ENCODE measurements around the gene CTIF.

Gene CTIF

GRCh38 chr18:48795696-48796095 lies 256.9 kb downstream of the CTIF start:
- DNase-seq: no peak

DNA sequence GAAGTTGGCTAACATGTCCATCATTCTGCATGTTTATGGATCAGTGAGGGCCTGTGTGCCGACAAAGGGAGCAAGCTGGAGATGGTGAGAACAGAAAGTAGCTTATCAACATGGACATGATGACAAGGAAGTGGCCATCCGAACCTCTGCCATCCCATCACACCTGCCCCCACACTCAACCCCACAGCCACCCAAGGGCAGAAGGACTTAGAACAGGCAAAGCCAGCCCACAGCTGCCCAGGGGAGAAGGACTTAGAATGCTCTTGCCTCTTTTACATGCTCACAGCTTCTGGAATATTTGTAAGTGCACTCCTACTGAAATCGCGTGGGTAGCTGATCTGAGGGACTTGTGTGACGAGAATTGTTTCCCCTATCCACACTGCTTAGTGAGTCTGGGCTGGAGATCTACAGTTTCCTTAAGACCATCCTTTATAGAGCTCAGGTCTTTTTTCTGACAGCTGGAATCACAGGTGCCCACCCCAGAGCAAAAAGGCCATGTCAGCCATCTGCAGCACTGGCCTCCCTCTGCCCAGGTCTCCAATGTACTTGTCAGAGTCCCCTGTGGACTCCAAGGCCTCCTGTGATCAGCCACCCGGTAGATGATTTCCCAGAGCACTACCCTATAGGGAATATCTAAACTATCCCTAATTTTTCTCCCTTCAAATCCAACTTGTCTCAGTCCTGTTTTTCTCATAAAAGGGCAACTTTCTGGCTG lies 257.8 kb downstream of the CTIF start:
- no peak for DNase-seq

GRCh38 chr18:48797841-48798255 lies 259.0 kb downstream of the CTIF start:
- peak; percentile 49 for DNase-seq

- DNase-seq: peak; percentile 25
Observed at GRCh38 chr18:48798334-48799245, 259.8 kb downstream of the CTIF start.

DNA sequence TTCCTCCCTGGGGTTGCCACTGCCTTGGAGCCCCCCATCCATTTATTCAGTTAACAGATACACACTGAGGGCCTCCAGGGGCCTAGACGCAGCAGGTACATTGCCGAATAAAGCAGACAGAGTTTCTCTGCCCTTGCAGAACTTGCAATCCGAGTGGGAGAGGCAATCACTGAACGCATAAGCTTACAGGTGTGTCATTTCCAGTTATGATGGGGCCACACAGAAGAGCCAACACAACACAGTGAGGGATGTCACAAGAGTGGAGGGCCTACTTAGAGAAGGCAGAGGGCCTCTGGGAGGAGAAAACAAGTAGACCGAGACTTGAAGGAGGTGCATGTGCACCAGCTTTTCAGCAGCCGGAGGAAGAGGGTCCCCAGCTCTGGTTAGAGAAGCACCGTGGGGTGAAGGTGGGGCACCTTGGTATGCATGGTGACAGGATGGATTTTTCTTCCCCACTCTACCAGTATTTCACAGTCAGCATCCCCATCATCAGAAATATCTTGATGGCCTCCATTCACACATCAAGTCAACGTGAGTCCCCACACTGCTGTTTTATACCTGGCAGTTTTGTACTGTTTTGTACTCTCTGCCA lies 261.0 kb downstream of the CTIF start:
- no peak for DNase-seq

- no peak for DNase-seq
Observed at GRCh38 chr18:48800466-48800865, 261.6 kb downstream of the CTIF start.

DNA sequence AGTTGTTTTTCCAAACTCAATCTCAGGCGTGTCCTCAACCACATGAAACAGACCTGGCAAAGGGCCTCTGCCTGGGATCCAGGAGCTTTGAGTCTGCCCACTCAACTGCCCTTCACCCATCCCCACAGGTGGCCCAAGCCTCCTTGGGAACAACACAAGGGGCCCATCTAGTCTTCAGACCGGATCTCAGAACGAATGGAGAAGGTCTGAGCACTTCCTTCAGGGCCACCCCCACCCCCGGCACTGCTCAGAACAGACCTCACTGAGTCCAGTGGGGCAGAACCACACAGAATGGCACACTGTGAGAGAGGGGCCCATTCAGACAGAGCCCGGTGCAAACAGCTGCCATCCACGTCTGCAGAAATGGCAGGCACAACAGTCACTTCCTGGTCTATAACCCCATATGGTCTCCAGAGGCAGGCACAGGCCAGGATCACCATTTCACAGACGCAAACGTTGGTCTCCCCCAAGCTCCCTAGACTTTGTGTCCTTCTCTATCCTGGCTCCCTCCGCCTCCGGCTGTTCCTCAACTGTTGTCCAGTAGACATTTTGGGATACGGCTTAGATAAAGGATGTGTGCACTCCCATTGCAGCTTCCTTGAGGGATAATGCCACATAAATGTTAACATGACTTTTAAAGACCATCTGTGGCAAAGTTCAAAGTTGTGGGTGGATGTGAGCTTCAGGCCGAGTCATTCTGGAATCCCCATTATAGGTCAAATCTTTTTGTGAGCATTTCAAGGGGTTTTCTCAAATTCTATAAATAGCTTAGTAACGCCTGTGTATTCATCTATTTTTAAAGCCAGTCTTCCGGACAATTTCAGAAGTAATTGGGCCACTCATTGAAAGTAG lies 262.3 kb downstream of the CTIF start:
- DNase-seq: no peak

GRCh38 chr18:48801728-48802542 lies 263.1 kb downstream of the CTIF start:
- no peak for DNase-seq

DNA sequence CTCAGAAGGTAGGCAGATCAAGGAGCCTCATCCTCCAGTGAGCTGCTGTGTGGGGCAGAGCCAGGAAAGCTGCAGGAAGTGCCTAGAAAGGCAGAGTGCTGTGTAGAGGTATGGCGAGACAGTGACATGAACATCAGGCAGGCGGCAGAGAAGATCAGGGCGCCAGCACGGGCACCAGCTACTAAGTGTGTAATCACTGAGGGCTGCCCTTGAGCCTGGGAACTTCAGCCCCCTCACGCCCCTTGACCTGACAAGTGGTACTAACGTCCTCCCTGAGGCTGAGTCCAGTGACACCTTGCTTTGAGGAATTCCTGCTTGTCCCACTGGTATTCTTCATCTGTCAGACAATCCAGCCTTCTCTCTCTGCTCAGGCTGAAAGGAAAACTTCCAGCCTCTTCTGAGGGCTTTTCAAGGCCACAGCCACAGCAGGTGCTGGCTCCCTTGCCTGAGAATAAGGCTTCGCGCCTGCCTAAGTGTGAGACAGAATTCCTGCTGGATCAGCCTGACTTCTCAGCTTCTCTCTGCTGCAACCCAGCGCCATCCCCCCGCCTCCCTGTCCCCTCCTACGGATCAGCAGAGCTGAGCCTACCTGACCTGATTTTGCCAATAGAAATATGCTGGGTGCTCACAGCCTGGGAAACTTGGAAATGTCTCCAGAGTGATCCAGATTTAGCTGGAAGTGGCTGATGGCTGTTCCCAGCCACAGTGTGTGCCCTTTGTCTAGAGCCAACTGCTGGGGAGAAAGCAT lies 263.9 kb downstream of the CTIF start:
- DNase-seq: no peak

DNA sequence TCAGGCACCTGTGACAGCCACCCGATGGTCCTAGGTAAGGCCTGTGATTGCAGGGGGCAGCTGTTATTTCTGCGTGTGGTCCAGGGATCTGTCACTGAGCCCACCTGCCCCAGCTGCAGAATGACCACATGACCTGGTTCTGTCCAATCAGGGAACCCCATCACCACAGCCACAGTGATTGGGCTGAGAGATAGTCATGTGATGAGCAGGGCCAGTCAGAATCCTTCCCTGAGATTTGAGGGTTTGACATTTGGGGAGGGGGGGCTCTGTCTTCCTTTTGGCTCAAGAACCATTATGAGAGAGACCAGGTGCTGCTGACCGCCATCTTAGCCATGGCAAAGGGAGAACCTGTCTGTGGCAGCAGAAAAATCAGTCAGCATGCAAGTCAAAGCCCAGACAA lies 264.7 kb downstream of the CTIF start:
- no peak for DNase-seq

DNA sequence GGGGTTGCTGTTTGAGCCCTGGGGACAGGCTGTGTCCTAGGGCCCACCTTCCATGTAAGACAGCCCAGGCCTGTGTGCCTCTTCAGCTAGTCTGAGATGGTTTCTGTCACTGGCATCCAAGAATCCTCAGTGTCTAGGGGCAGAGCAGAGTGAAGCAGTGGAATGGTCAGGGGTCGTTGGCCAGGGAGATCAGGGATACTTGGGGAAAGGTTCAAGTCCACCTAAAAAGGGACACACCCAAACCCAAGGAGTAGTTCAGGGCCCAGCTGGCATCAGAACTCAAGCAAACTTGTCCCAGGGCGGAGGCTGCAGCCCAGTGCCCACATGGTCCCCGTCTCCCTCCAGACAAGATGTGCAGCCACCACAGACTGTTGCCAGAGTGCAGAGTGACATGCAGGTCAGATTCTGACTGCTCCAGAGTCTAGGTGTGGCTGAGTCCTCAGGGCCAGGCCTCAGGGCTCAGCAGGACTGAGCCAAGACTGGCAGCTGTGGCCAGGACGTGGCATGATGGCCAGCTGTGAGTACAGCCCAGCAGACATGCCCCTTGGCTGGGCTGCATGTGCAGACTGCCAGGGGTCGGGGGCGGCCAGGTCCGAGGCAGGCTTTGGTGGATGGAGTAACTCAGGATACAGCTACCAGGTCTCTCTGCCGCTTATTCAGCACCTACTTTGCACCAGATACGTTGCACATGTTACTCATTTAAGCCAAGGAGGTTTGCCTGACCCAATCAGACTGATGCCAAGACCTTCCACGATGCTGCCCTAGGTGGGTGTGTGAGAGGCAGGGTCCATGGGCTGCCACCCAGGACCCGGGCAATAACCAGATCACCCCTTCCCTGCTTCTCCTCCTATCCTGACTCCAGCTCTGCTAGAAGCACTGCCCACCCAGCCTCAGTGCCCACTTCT lies 265.4 kb downstream of the CTIF start:
- DNase-seq: no peak

GRCh38 chr18:48804856-48805610 lies 266.2 kb downstream of the CTIF start:
- no peak for DNase-seq

- no peak for DNase-seq
Observed at GRCh38 chr18:48805826-48806535, 267.1 kb downstream of the CTIF start.

DNA sequence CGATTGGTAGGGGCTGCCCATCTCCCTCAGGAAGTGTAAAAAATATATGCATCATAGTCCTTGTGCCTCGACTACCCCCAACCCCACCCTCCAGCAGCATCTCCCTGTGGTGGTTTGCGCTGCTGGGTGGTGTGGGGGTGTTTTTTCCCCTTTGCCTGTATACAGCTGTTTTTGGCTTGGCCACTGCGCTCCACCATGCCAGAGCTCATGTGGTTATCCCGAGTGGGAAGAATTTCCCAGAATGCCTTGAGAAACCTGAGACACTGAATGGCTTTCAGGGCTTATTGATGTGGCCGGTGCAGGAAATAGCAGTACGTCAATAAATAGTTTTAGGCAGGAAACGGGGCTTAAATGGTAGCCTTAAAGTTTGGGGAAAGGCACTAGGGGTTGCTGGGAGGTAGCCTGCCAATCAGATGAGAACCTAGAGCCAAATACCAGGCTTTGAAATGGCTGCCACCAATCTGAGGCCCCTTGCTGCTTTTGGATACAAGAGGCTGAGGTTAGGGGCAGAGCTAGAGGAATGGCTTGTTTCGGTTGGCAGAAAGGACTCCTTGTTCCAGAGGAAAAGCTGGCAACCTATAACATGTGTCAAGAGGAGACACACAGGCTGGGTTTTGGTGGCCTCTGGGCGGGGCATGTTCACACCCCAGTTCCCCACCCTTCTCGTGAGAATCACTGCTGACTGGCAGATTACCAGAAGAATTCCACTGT lies 267.9 kb downstream of the CTIF start:
- DNase-seq: no peak

- no peak for DNase-seq
Observed at GRCh38 chr18:48808476-48808875, 269.6 kb downstream of the CTIF start.

GRCh38 chr18:48809365-48809764 lies 270.5 kb downstream of the CTIF start:
- no peak for DNase-seq

GRCh38 chr18:48810805-48811204 lies 272.0 kb downstream of the CTIF start:
- DNase-seq: no peak

DNA sequence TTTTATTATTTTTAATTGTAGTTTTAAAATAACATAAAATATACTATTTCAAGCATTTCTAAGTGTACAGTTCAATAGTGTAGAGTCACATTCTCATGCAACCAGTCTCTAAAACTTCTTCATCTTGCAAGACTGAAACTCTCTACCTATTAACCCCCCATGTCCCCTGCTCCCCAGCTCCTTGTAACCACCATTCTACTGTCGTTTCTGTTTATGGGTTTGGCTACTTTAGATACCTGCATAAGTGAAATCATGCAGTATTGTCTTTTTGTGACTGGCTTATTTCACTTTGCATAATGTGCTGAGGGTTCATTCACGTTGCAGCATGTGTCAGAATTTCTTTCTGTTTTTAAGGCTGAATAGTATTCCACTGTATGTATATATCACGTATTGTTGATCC lies 272.6 kb downstream of the CTIF start:
- no peak for DNase-seq
